ENCODE results near the gene SYNDIG1. TPM values are rescaled to one million over a fixed set of nuclear protein-coding genes. Genes with fewer than 3 reads are reported as not detected.

The SYNDIG1 gene
- total RNA-seq, 2 experiments from 2014 or later: not detected

DNA sequence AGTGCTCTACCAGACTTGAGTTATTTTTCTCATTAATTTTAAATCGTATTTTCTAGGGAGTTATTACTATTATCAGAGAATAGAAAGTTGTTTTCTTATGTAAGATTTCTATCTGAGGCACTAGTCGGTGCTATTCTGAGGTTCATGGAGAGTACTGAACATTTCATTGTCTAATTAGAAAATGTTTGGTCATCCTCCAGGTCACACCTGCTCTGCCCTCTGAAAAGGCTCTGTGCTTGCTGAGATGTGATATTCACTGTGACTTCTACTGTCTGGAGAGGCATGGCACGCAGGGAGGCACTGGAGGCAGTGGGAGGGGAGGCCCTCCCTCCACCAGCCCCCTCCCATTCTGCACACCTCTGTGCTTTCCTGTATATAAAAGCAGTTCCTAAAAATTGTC is 3.0 kb downstream of the SYNDIG1 start:
- H3K27ac ChIP-seq (ENCODE audit: low read depth in 1 of 2, low read length in 2 of 2): no peak overlapping the region
- Mint-ChIP-seq H3K4me3 (no peak overlapping the region), H3K9me3 (no peaks in the 10 kb centered on the region), H3K4me1 (ENCODE audit: low read depth) (peaks cover 10% of the 10 kb centered on the region), H3K27me3 (peaks cover 56% of the 10 kb centered on the region), H3K27ac (no peak overlapping the region), H3K36me3 (ENCODE audit: low read depth) (no peaks in the 10 kb centered on the region)
- ATAC-seq (ENCODE audit: poor library complexity) (no peak), DNase-seq (no peak)
- H3K36me3 ChIP-seq (ENCODE audit: insufficient read depth, low read length): no peaks in the 10 kb centered on the region
- ChIA-PET CTCF (no interaction called here), POLR2A (no interaction called here)
- H3K4me3 ChIP-seq (ENCODE audit: low read length): no peak overlapping the region
- peaks cover 14% of the 10 kb centered on the region for H3K4me1 ChIP-seq (ENCODE audit: insufficient read depth, low read length)
- TF ChIP-seq, protein P1, sequence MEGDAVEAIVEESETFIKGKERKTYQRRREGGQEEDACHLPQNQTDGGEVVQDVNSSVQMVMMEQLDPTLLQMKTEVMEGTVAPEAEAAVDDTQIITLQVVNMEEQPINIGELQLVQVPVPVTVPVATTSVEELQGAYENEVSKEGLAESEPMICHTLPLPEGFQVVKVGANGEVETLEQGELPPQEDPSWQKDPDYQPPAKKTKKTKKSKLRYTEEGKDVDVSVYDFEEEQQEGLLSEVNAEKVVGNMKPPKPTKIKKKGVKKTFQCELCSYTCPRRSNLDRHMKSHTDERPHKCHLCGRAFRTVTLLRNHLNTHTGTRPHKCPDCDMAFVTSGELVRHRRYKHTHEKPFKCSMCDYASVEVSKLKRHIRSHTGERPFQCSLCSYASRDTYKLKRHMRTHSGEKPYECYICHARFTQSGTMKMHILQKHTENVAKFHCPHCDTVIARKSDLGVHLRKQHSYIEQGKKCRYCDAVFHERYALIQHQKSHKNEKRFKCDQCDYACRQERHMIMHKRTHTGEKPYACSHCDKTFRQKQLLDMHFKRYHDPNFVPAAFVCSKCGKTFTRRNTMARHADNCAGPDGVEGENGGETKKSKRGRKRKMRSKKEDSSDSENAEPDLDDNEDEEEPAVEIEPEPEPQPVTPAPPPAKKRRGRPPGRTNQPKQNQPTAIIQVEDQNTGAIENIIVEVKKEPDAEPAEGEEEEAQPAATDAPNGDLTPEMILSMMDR (IDR thresholded peaks at IDR 0.05): no peak
- intact Hi-C loops (cut with DNase I, micrococcal nuclease): no loop called here
- H3K9me3 ChIP-seq (ENCODE audit: control insufficient read depth in 1 of 2, insufficient read depth in 1 of 2, low read length in 2 of 2): peaks cover 0 to 20% of the 10 kb centered on the region in 2 experiments
- peaks cover 27 to 30% of the 10 kb centered on the region in 2 experiments for H3K27me3 ChIP-seq (ENCODE audit: control insufficient read depth in 1 of 2, insufficient read depth in 2 of 2, low read length in 2 of 2)

DNA sequence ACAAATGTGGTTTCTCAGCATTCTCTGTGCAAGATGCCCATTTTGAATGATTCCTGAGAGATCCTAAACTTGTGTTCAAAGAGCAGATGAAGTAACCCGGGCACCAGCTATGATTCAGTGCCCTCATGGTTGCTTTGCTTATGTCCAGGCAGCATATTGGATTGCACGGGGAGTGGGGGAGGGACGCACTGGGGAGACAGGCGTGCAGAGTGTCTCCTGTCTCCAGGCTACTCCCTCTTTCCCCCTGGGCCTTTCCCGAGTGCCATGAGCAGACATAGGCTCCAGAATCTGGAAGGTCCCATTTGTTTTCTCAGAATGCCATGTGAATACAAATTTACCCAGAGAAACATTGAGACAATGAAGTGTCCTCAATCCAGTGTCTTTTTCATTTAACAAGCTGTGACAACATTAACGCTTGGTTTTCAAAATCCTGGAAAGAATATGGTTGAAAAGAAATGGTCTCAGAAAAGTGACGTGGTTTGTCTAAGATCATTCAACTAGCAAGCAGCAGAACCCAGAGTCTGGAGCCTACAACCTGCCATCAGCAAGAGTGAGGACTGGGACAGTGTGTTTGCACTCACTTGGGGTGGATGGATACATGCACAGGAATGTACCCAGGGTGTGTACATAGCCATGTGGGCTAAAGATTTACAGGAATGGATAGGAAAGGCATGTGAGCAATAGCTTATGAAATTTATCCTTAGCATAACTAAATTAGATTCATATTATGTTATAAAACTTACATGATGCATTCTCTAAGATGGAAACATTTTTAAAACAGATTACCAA is 4.2 kb downstream of the SYNDIG1 start:
- no peak for ATAC-seq (ENCODE audit: poor library complexity)
- Mint-ChIP-seq H3K27me3 (peaks cover 44% of the 10 kb centered on the region), H3K9me3 (no peaks in the 10 kb centered on the region), H3K27ac (no peak overlapping the region), H3K4me1 (ENCODE audit: low read depth) (peaks cover 10% of the 10 kb centered on the region), H3K4me3 (no peak overlapping the region), H3K36me3 (ENCODE audit: low read depth) (no peaks in the 10 kb centered on the region)
- no peak overlapping the region for H3K4me3 ChIP-seq (ENCODE audit: low read length)
- no peaks in the 10 kb centered on the region for H3K36me3 ChIP-seq (ENCODE audit: insufficient read depth, low read length)
- H3K9me3 ChIP-seq (ENCODE audit: control insufficient read depth in 1 of 2, insufficient read depth in 1 of 2, low read length in 2 of 2): peaks cover 0 to 19% of the 10 kb centered on the region in 2 experiments
- peaks cover 14% of the 10 kb centered on the region for H3K4me1 ChIP-seq (ENCODE audit: insufficient read depth, low read length)
- ChIA-PET CTCF (no interaction called here), POLR2A (no interaction called here)
- H3K27ac ChIP-seq (ENCODE audit: low read depth in 1 of 2, low read length in 2 of 2): no peak overlapping the region
- H3K27me3 ChIP-seq (ENCODE audit: control insufficient read depth in 1 of 2, insufficient read depth in 2 of 2, low read length in 2 of 2): peaks cover 24% of the 10 kb centered on the region in 2 experiments
- intact Hi-C loops (cut with DNase I, micrococcal nuclease): no loop called here
- TF ChIP-seq, protein P1 (IDR thresholded peaks at IDR 0.05): no peak
- DNase-seq: no peak

DNA sequence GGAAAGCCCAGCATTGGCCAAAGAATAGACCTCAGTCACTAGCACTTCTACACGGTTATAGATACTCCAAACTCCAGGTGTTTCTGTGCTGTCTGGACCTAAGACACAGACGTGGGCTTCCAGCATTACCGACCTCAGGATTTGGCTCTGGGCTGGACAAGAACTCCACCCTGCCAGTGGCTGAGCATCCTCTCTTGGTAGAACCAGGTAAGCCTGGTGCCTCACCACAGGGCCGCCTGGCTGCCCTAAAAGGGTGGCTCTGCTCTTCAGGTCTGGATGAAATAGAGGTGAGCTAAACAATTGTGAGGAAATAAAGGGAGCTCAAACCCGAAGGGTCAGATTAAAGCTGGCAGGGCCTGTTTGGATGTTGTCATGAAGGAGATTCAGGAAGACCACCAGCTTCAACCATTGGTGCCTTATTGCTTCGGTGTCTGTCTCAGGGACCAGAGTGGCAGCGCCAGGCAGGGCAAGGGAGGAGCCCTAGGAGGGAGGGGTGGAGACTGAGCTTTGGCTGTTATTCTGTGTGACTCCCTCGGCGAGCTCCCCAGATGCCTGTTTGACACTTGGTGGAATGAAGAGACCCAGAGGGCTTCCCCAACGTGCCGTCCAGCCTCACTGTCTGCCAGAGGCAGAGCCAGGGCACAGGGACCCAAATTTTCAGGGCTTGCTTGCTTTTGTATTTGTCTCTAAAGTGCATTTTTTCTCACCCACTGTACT is 8.6 kb downstream of the SYNDIG1 start:
- CTCF ChIA-PET: no interaction called here
- no peaks in the 10 kb centered on the region for H3K4me1 ChIP-seq (ENCODE audit: insufficient read depth, low read length)
- Mint-ChIP-seq H3K27me3 (peaks cover 17% of the 10 kb centered on the region), H3K27ac (no peak overlapping the region), H3K4me3 (no peak overlapping the region), H3K9me3 (no peaks in the 10 kb centered on the region), H3K4me1 (ENCODE audit: low read depth) (no peaks in the 10 kb centered on the region), H3K36me3 (ENCODE audit: low read depth) (no peaks in the 10 kb centered on the region)
- ATAC-seq (ENCODE audit: poor library complexity): no peak
- no peak overlapping the region for H3K27ac ChIP-seq (ENCODE audit: low read depth in 1 of 2, low read length in 2 of 2)
- H3K9me3 ChIP-seq (ENCODE audit: control insufficient read depth in 1 of 2, insufficient read depth in 1 of 2, low read length in 2 of 2): peaks cover 0 to 4% of the 10 kb centered on the region in 2 experiments
- no peak for DNase-seq
- no peak overlapping the region for H3K4me3 ChIP-seq (ENCODE audit: low read length)
- POLR2A ChIA-PET: no interaction called here
- intact Hi-C loops (cut with DNase I, micrococcal nuclease): no loop called here
- H3K27me3 ChIP-seq (ENCODE audit: control insufficient read depth in 1 of 2, insufficient read depth in 2 of 2, low read length in 2 of 2): peaks cover 0 to 4% of the 10 kb centered on the region in 2 experiments
- TF ChIP-seq, protein P1 (IDR thresholded peaks at IDR 0.05): no peak
- no peaks in the 10 kb centered on the region for H3K36me3 ChIP-seq (ENCODE audit: insufficient read depth, low read length)
